HCT116 (cell line): Measurements from ENCODE around the gene CSH2. TPM values are rescaled to one million over a fixed set of nuclear protein-coding genes. Genes with fewer than 3 reads are reported as not detected.

ENCODE experiments used
- ATAC-seq: fragments of 200-7000 bp; cut with Tn5 transposase; 2 replicates; pipeline ENCODE4 v1.9.1; 2020; ENCODE audit warnings: mild to moderate bottlenecking, moderate library complexity
- BruUV-seq: library from RNA; stranded (reverse); fragments of 400-500 nt; replicated peaks from 2 replicates; lab custom pipeline; 2021; lab: Mats Ljungman, UMichigan
- CTCF ChIA-PET: fragments of 300-600 bp; sonication (Branson Sonifier 250); formaldehyde crosslinking; loops from one replicate; lab custom pipeline; 2021; ENCODE audit warnings: antibody characterized with exemption; lab: Charles Lee
- POLR2A ChIA-PET: fragments of 300-600, 350-600 bp; sonication (Branson Sonifier 250); formaldehyde crosslinking; loops from one replicate; lab custom pipeline; 2021; ENCODE audit warnings: antibody characterized with exemption; lab: Charles Lee
- RAD21 ChIA-PET, 2 experiments: fragments of 300-600 bp; sonication (Branson Sonifier 250); formaldehyde crosslinking; loops; one replicate each; lab custom pipeline; 2023; ENCODE audit warnings: low total read pairs in 2 of 2; ENCODE audit not compliant: uncharacterized antibody in 2 of 2, unreplicated experiment in 2 of 2, low non-redundant PET in 1 of 2; lab: Charles Lee
- DNase-seq: peaks from one replicate; pipeline ENCODE4 v3.0.0-alpha.2; 2010; ENCODE audit warnings: low read depth, low spot score
- H2AFZ ChIP-seq: fragments of 200-600 bp; shearing (Covaris generic), sonication (generic); 2 replicates; pipeline ENCODE4 v1.6.1; 2017; ENCODE audit warnings: low read depth, mixed run types, mixed read lengths, antibody characterized with exemption, low read length; ENCODE audit not compliant: poor library complexity, severe bottlenecking
- H3K27ac ChIP-seq: 2 replicates; pipeline ENCODE4 v1.5.1; 2012; ENCODE audit warnings: low read depth, low read length
- H3K27me3 ChIP-seq: fragments of 200-600 bp; sonication (generic); 2 replicates; pipeline ENCODE4 v1.6.1; 2016; ENCODE audit warnings: mixed run types, low read length, mixed read lengths; ENCODE audit not compliant: insufficient read depth
- H3K36me3 ChIP-seq, 2 experiments: fragments of 200-500 bp in 1 of 2; fragments of 200-600 bp in 1 of 2; sonication (Bioruptor generic) in 1 of 2; sonication (generic) in 1 of 2; 2 replicates each; pipeline versions ENCODE4 v1.5.1 to v1.6.1; 2014 to 2016; ENCODE audit warnings: low read length in 2 of 2, inconsistent platforms in 1 of 2, mixed read lengths in 1 of 2, mixed run types in 1 of 2; ENCODE audit not compliant: insufficient read depth in 2 of 2, control insufficient read depth in 1 of 2
- H3K4me1 ChIP-seq, 2 experiments: fragments of 200-600 bp in 1 of 2; sonication (generic) in 1 of 2; 2 replicates each; pipeline versions ENCODE4 v1.5.1 to v1.6.1; 2012 to 2017; ENCODE audit warnings: low read length in 2 of 2, inconsistent platforms in 1 of 2, mild to moderate bottlenecking in 1 of 2, mixed read lengths in 1 of 2, mixed run types in 1 of 2, moderate library complexity in 1 of 2; ENCODE audit not compliant: insufficient read depth in 2 of 2, control insufficient read depth in 1 of 2
- H3K4me2 ChIP-seq: fragments of 200-600 bp; sonication (generic); 2 replicates; pipeline ENCODE4 v1.6.1; 2017; ENCODE audit warnings: mixed run types, low read length, mixed read lengths
- H3K4me3 ChIP-seq, 2 experiments: fragments of 200-600 bp in 1 of 2; sonication (generic) in 1 of 2; replicated peaks in 1 of 2; 2 replicates each; pipeline ENCODE4 v1.5.1; 2011 to 2016; ENCODE audit warnings: low read length in 2 of 2, control low read depth in 1 of 2, low read depth in 1 of 2, mild to moderate bottlenecking in 1 of 2, mixed read lengths in 1 of 2, mixed run types in 1 of 2
- H3K79me2 ChIP-seq: fragments of 200-600 bp; sonication (generic); 2 replicates; pipeline ENCODE4 v1.6.1; 2017; ENCODE audit warnings: mild to moderate bottlenecking, mixed run types, low read length, moderate library complexity, mixed read lengths; ENCODE audit not compliant: insufficient read depth
- H3K9ac ChIP-seq: fragments of 200-600 bp; sonication (generic); 2 replicates; pipeline ENCODE4 v1.6.1; 2016; ENCODE audit warnings: low read length, mixed read lengths
- H3K9me2 ChIP-seq: fragments of 200-600 bp; sonication (generic), shearing (Covaris generic); 2 replicates; pipeline ENCODE4 v1.6.1; 2017; ENCODE audit warnings: mixed run types, mild to moderate bottlenecking, moderate library complexity; ENCODE audit not compliant: insufficient read depth
- H3K9me3 ChIP-seq, 2 experiments: fragments of 200-500 bp in 1 of 2; fragments of 200-600 bp in 1 of 2; sonication (Bioruptor generic) in 1 of 2; sonication (generic) in 1 of 2; 2 replicates each; pipeline ENCODE4 v1.6.1; 2014 to 2017; ENCODE audit warnings: low read length in 2 of 2, mixed read lengths in 2 of 2, inconsistent platforms in 1 of 2, low read depth in 1 of 2, mild to moderate bottlenecking in 1 of 2, mixed run types in 1 of 2, moderate library complexity in 1 of 2; ENCODE audit not compliant: control insufficient read depth in 1 of 2, insufficient read depth in 1 of 2
- H4K20me1 ChIP-seq: fragments of 200-600 bp; sonication (generic), shearing (Covaris generic); 2 replicates; pipeline ENCODE4 v1.6.1; 2017; ENCODE audit warnings: mixed run types, mild to moderate bottlenecking, moderate library complexity; ENCODE audit not compliant: insufficient read depth
- ATF3 ChIP-seq: IDR thresholded peaks from 2 replicates; pipeline ENCODE4 v1.6.1; 2012
- CBX3 ChIP-seq: IDR thresholded peaks from 2 replicates; pipeline ENCODE4 v1.6.1; 2012; ENCODE audit warnings: low read depth
- CTCF ChIP-seq, 3 experiments: fragments of 200-600 bp in 1 of 3; sonication (generic) in 1 of 3; IDR thresholded peaks in 2 of 3; conservative IDR thresholded peaks in 1 of 3; 2 replicates each; pipeline ENCODE4 v1.5.1; 2012 to 2017; ENCODE audit warnings: low read depth in 2 of 3, low read length in 2 of 3, antibody characterized with exemption in 1 of 3, borderline replicate concordance in 1 of 3, control low read depth in 1 of 3, mild to moderate bottlenecking in 1 of 3, mixed read lengths in 1 of 3, mixed run types in 1 of 3, moderate library complexity in 1 of 3; ENCODE audit not compliant: insufficient read depth in 1 of 3
- EGR1 ChIP-seq: IDR thresholded peaks from 2 replicates; pipeline ENCODE4 v1.6.1; 2012; ENCODE audit warnings: low read depth
- ELF1 ChIP-seq: IDR thresholded peaks from 2 replicates; pipeline ENCODE4 v1.6.1; 2012; ENCODE audit warnings: low read depth, borderline replicate concordance
- EZH2 ChIP-seq: fragments of 200-600 bp; sonication (generic); IDR thresholded peaks from 2 replicates; pipeline ENCODE4 v1.6.1; 2017; ENCODE audit warnings: antibody characterized with exemption, mixed run types
- EZH2phosphoT487 ChIP-seq: fragments of 200-600 bp; IDR thresholded peaks from 2 replicates; pipeline ENCODE4 v1.6.1; 2018; ENCODE audit warnings: antibody characterized with exemption, borderline replicate concordance
- JUND ChIP-seq: IDR thresholded peaks from 2 replicates; pipeline ENCODE4 v1.6.1; 2012
- MAX ChIP-seq: IDR thresholded peaks from 2 replicates; pipeline ENCODE4 v1.6.1; 2012
- POLR2AphosphoS5 ChIP-seq: IDR thresholded peaks from 2 replicates; pipeline ENCODE4 v1.6.1; 2011; ENCODE audit warnings: mild to moderate bottlenecking, low read depth, low read length, moderate library complexity
- REST ChIP-seq: IDR thresholded peaks from 2 replicates; pipeline ENCODE4 v1.6.1; 2012; ENCODE audit warnings: low read depth
- SIN3A ChIP-seq: IDR thresholded peaks from 2 replicates; pipeline ENCODE4 v1.6.1; 2012; ENCODE audit warnings: low read depth
- TCF7L2 ChIP-seq: IDR thresholded peaks from 2 replicates; pipeline ENCODE4 v1.7.0; 2011; ENCODE audit warnings: borderline replicate concordance, inconsistent platforms; ENCODE audit not compliant: insufficient read depth, insufficient read length; ENCODE audit errors: extremely low read depth
- YY1 ChIP-seq: IDR thresholded peaks from 2 replicates; pipeline ENCODE4 v1.6.1; 2011; ENCODE audit warnings: low read length, low read depth, moderate library complexity, mild to moderate bottlenecking; ENCODE audit not compliant: insufficient replicate concordance; ENCODE audit errors: extremely low read depth
- ZFX ChIP-seq: fragments of 450-650 bp; IDR thresholded peaks from 2 replicates; pipeline ENCODE4 v1.6.1; 2017
- ZNF274 ChIP-seq: fragments of 200-500 bp; sonication (Bioruptor generic); IDR thresholded peaks from 2 replicates; pipeline ENCODE4 v1.6.1; 2014; ENCODE audit warnings: mild to moderate bottlenecking, low read depth, low read length, inconsistent platforms
- intact Hi-C: fragments of 100-400 bp; cut with micrococcal nuclease; formaldehyde crosslinking; loops from 2 replicates; pipeline ENCODE4 v1.10.0; 2022
- total RNA-seq: library from RNA; stranded (reverse); gene quantifications from one replicate; pipeline ENCODE4 v1.2.1, GENCODE V29; 2021; ENCODE audit not compliant: unreplicated experiment

CSH2 gene
- total RNA-seq, 1 experiment from 2014 or later: not detected

- ChIA-PET RAD21 (no interaction called here), POLR2A (no interaction called here), CTCF (no interaction called here)
- Histone ChIP-seq H3K27ac (no peak overlapping the region), H3K36me3 (peaks cover 75 to 78% of the 10 kb centered on the region in 2 experiments), H3K9me2 (no peaks in the 10 kb centered on the region), H2AFZ (no peak overlapping the region), H3K4me3 (no peak overlapping the region), H3K9ac (no peak overlapping the region), H4K20me1 (peaks cover 8% of the 10 kb centered on the region; the same call in 1 of the 2 replicates), H3K4me1 (peaks cover 4 to 8% of the 10 kb centered on the region in 2 experiments; a peak in 2 of 4 replicates), H3K79me2 (peaks cover 82% of the 10 kb centered on the region), H3K27me3 (no peaks in the 10 kb centered on the region), H3K9me3 (no peaks in the 10 kb centered on the region), H3K4me2 (no peak overlapping the region)
- TF ChIP-seq ZNF274 (no peak), ZFX (no peak), SIN3A (no peak), TCF7L2 (no peak), EZH2 (no peak), JUND (no peak), ELF1 (no peak), EGR1 (no peak), CBX3 (no peak), ATF3 (no peak), REST (no peak), EZH2phosphoT487 (no peak), POLR2AphosphoS5 (no peak), YY1 (no peak), MAX (no peak), CTCF (IDR thresholded peaks at IDR 0.05 in 2 of 3, conservative IDR thresholded peaks at IDR 0.05 in 1 of 3; ENCODE audit: borderline replicate concordance in 1 of 3, insufficient read depth in 1 of 3, low read depth in 2 of 3, low read length in 2 of 3) (no peak)
- BruUV-seq: no TSS peak
- intact Hi-C loops: no loop called here
- DNase-seq (no peak), ATAC-seq (no peak)
Observed at GRCh38 chr17:63822537-63822936, 50.9 kb downstream of the CSH2 start.
